AG20443 (cell line): ENCODE data around the gene AP1G1.
"Not testable (repeated sequence)": the region's sequence is repeated elsewhere in the genome, so short reads cannot be mapped to it uniquely, and the experiment has no call there.

Source experiments
- DNase-seq: peaks from one replicate; pipeline ENCODE4 v3.0.0; 2012; ENCODE audit warnings: low spot score, mixed read lengths

Gene AP1G1

DNA sequence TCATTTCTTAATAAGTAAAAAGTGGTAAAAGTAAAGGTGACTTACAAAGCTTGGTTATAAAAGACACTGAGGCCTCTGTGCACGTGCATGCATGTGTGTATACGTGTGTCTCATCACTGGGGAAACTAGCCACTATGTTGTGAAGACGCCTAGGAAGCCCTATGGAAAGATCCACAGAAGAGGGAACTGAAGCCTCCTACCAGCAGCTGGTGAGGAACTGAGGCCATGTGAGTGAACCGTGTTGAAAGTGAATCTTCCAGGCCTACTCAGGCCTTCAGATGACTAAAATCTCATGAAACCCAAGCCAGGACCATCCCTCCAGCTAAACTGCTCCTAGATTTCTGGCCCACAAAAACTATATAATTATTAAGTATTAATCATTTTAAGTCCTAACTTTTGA lies 107.8 kb downstream of the AP1G1 start:
- no peak for DNase-seq

DNA sequence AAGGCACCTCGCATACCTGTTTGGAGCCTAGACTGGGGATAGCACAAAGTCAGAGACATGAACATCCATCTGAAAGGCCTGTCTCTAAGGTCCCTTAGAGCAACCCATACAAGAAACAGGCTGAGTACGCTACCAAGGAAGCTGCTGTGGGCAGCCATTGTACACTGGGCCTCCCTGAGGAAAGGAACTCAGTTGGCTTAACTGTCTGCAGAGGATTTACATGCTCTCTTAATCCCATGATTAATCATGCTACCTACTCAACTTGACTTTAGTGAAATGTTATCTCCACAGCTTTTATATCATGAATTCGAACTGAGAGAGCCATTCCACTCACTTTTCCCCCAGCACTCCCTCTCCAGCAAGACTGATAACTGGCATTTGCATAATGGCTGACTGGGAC lies 110.1 kb downstream of the AP1G1 start:
- no peak for DNase-seq

DNA sequence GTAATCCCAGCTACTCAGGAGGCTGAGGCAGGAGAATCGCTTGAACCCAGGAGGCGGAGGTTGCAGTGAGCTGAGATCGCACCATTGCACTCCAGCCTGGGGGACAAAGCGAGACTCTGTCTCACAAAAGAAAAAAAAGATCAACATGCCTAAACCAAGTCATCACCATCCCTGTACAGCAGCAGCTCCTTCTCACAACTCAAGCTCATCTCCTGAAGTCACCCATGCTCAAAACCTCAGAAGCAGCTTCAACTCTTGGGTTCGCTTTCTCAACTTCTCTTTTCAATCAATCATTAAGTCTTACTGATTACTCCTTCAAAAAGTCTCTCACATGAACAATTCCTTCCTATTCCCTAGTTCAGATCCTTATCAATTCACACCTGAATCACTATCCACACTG lies 115.5 kb downstream of the AP1G1 start:
- no peak for DNase-seq

DNA sequence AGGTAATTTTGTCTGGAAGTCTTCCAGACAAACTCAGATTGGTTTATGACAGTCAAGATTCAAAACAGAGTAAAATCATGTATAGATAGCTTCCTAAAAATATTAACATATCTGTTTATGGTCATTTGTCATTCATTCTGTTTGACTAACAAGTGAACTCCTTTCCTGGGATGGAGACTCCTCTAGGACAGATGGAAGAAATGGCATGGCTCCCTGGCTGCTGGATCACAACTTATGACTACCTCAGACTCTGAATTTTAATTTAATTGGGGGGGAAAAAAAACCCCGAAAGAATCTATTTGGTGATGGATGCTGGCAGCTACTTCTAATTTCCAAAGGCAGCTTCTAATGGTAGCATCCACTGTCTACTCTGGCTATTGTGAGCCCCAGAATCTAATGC lies 118.7 kb downstream of the AP1G1 start:
- no peak for DNase-seq

DNA sequence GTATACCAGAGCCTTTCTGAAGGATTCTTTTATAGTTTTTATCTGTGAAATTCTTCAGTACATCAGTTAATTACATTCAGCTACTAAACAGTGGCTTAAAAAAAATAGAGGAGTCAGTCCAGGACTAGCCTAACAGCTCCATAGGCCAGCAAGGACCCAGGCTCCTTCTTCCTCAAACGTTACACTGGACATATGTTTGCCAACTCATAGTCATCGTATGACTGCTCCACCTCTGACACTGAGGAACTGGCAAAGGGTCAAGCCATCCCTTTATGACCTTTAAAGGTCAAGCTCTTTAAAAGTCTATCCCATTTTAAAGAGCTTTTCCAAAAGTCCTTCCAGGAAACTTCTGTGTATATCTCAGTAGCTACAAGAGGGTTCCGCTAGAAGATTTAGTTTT lies 120.8 kb downstream of the AP1G1 start:
- DNase-seq = no peak

DNA sequence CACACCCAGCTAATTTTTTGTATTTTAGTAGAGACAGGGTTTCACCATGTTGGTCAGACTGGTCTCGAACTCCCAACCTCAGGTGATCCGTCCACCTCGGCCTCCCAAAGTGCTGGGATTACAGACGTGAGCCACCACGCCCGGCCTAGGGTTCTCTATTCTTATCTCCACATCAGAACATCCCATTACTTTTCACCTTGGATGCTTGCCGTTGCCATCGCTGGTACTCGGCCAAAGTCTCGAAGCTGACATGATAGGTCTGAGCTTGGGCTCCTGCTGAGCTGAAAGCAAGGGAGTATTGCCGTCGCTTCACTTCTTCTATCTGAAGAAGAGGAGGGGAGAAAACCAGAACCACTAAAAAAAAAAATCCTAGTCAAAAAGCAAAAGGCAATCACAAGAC lies 124.4 kb downstream of the AP1G1 start:
- DNase-seq = not testable (repeated sequence)

DNA sequence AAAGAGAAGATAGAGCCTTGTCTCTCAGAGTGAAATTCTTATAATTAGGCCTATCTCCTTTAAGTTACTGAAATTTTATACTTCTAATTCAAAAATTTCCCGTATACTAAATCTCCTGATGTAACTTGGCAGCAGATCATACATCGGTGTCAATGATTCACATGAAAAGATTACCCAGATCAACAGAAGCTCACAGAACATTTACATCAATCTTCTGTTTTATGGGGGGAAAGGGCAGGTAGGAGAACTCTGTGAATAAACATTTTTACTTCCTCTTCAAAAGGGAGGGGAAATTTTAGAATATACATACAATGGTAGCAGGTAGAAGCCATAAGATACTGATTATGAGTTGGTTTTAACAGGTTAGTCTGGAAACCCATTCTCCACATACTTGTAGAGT lies 127.3 kb downstream of the AP1G1 start:
- no peak for DNase-seq
